22Rv1 (cell line): ENCODE results near the gene CRADD.

Experiments used
- CTCF ChIP-seq: fragments of 450-650 bp; IDR thresholded peaks from 2 replicates; pipeline ENCODE4 v1.5.1; 2017; ENCODE audit warnings: mild to moderate bottlenecking
- ZFX ChIP-seq: fragments of 450-650 bp; IDR thresholded peaks from 2 replicates; pipeline ENCODE4 v1.6.1; 2017; ENCODE audit warnings: antibody characterized with exemption, borderline replicate concordance

- no peak for TF ChIP-seq CTCF
- no peak for TF ChIP-seq ZFX
These were observed 82.4 kb downstream of the CRADD start for GRCh38 chr12:93759512-93760081.
